Epithelial cell of proximal tubule (primary cell): ENCODE data around the gene RAI1. TPM values are rescaled to one million over a fixed set of nuclear protein-coding genes. Genes with fewer than 3 reads are reported as not detected.

Experiments used
- DNase-seq: peaks from one replicate; pipeline ENCODE4 v3.0.0-alpha.2; 2011; ENCODE audit warnings: low read depth
- H3K4me3 ChIP-seq: 2 replicates; pipeline ENCODE4 v1.5.1; 2011; ENCODE audit warnings: low read depth, mild to moderate bottlenecking, low read length
- CTCF ChIP-seq: conservative IDR thresholded peaks from 2 replicates; pipeline ENCODE4 v1.5.1; 2012; ENCODE audit warnings: low read depth, mild to moderate bottlenecking, low read length
- total RNA-seq: library from RNA; depleted of rRNA; stranded (reverse); fragments of >200 nt; gene quantifications from 2 replicates; pipeline ENCODE4 v1.2.3, GENCODE V29; 2015

The RAI1 gene
- total RNA-seq, 1 donor from 2014 or later, result 13.7 TPM

DNA sequence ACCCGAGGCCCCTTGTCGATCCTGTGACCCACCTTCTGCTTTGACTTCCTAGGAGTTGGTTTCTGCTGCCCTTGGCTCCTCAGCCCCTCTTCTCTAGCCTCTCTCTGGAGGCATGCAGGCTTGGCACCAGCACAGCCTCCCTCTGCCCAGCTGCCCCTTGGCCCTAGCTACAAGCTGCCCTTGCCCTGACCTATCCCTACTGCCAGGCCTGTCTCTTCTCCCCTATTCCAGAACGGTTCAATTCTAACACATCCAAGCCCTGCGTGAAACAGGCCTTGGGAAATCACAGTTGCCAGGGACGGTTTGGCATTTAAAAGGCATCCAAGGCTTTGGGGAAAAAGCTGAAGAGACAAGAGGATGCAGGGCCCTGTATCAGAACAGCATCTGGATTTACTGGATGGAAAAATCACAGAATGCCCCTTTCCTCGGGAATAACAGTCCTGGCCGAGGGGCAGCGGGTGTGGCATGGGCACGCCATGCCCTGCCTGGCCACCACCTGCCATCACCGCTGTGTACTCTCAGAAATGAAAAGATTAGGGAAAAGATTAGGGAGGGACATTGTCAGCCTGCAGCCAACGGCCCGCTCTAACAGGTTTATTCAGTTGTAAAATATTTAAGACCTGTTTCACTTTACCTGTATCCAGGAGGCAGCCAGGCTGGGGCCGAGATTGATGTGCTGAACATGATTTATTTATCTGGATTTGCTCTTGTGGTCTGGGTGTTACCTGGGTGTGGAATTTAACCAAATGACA lies 15.8 kb downstream of the RAI1 start:
- TF ChIP-seq CTCF, result no peak
- DNase-seq, result no peak
- no peak overlapping the region for H3K4me3 ChIP-seq

DNA sequence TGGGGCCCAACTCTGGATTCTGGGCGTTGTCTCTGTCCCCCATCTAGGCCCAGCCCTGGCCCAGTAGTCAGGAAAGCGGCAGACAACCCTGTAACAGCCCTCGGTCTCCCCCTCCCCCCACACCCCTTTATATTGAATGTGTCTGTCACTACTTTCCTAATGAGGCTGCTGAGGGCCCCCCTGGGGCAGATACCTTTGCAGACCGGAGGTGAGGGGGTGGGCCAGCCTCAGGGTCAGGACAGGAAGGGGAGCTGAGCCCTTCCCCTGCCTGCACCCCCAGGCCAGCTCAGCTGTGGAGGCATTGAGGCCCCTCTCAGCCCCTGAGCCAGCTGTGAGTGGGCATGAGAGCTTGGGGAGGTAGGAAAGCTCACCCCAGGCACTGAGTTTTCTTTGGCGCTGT lies 17.1 kb downstream of the RAI1 start:
- H3K4me3 ChIP-seq, result no peak overlapping the region
- TF ChIP-seq CTCF, result no peak
- DNase-seq, result no peak

DNA sequence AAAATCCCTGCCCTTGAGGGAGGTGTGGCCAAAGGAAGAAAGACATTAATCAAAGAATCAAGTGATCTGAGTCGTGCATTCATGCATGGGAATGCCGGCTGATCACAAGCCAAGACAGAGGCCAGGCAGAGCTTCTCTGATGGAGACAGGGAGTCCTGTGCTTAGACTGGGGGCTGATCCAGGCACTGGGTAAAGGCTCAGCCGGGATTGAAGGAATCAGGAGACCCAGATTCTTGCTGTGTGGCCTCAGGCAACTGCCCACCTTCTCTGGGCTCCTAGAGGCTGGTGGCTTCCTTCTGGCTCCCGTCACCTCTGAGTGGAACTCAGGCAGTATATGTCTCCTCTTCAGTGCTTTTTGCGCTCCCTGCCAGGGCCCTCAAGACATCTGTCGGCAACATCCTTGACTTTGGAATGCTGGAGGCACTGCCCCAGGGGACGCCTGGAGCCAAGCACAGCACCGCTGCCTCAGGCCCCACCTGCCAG lies 17.7 kb downstream of the RAI1 start:
- DNase-seq, result peak; percentile 55
- TF ChIP-seq CTCF, result no peak
- no peak overlapping the region for H3K4me3 ChIP-seq

DNA sequence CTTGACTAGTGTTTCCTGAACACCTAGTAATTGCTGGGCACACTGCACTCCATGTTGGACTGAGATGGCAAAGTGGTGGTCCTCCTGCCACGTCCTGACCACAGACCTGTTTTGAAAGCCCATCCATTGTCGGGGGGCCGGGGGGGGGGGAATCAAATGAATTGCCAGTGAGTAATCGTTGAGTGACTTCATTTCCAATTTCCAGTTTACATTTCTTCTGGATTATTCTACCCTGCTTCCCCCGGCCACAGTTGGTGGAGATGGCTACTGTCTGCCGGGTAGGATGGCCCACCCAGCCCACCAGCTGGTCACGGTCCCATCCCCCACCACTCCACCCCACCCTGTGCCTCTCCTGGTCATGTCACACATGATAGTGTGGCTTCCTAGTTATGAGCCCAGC lies 18.2 kb downstream of the RAI1 start:
- no peak for DNase-seq
- no peak overlapping the region for H3K4me3 ChIP-seq
- no peak for TF ChIP-seq CTCF

DNA sequence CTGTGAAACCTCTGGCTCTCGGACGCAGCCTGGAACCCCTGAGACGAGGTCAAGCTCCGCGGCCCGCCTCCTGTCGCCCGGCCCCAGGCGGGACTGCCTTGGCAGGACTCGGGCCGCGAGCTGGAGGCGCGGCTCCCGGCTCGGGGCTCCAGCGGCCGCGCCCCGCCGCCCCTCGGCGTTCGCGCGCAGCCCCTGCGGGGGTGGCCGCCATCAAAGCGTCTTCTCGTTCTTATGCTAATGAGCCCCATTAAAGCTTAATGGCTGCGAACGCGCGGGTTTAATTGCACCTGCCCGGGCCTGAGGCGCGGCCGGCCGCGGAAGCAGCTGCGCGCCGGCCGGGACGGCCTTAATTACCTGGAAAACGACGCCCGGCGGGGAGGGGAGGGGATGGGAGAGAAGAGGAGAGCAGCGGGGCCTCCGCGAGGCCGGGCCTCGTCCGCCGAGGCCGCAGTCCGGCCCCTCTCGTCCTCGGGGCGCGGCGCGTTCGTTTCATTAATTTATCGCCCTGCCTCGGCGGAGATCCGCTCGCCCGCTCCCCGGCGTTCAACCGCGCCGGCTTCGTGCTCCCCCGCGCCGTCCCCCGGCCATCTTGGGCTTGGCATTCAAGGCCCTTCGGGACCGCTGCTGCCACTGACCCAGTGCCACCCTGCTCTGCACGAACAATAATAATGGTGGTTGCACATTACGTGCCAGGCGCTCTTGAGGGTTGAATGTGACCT lies 19.2 kb downstream of the RAI1 start:
- no peak for TF ChIP-seq CTCF
- no peak for DNase-seq
- H3K4me3 ChIP-seq, result no peak overlapping the region

GRCh38 chr17:17701112-17701511 lies 19.9 kb downstream of the RAI1 start:
- H3K4me3 ChIP-seq, result no peak overlapping the region
- DNase-seq, result no peak

More at GRCh38 chr17:17701112-17701511, 19.9 kb downstream of the RAI1 start:
- TF ChIP-seq CTCF, result no peak
